GDM1 (cell line): ENCODE data around the gene TTC12.

Source experiments
- DNase-seq: peaks from one replicate; lab custom pipeline; 2025; lab: John Stamatoyannopoulos, UW

Gene TTC12

DNA sequence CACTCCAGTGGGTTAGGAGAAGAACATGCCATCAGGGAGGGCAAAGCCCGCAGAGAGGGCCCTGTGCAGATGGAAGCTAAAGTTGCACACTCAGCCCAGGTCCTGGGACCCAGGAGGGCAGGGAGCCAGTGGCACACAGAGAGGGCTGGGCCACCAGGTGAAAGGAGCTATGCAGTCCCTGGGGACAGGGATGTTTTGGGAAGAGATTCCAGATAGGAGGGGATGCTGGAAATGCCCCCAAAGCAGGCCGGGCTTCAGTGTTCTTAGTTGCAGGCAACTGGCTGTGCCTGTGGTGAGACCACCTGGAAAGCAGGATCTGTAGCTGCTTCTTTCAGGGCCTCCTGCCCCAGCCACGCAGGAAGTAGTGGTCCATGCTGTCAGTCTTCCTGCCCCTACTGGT, 92.8 kb downstream of the TTC12 start:
- DNase-seq: no peak

DNA sequence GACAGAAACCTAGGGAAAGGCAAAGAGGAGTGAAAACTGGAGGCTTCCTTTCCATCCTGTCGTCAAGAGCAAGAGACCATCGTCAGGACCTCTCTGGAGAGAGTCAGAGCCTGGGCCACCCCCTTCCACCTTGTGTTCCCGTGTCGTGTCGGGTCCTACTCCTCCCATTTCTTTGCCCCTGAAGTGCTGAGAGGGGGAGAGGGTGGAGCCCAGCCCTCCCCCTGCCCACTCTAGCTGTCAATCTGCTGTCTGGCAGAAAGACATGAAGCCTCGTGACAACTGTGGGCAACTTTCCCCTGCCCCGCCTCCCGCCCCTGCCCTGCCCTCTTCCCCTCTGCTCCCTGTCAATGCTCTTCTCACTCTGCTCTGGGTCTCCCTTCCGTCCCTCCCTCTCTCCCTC, 93.8 kb downstream of the TTC12 start:
- no peak for DNase-seq

DNA sequence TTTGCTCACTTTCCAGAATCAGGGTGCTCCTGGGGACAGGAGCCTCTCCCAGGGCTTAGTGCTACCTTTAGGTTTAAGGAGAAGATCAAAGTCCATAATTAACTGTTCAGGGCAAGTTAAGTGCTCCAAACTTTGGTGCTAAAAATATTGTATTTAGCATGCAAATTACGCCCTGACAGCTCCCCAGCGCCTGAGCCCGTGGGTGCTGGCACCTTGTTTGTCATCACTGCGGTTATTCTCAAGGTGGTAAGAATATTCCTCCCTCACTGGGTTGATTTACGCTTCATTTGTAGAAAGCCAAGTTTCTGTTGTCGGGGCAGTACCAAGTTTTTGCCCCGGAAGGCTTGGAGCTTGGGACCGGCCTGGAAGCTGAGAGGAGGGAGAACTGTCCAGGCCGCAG, 94.5 kb downstream of the TTC12 start:
- DNase-seq: no peak

DNA sequence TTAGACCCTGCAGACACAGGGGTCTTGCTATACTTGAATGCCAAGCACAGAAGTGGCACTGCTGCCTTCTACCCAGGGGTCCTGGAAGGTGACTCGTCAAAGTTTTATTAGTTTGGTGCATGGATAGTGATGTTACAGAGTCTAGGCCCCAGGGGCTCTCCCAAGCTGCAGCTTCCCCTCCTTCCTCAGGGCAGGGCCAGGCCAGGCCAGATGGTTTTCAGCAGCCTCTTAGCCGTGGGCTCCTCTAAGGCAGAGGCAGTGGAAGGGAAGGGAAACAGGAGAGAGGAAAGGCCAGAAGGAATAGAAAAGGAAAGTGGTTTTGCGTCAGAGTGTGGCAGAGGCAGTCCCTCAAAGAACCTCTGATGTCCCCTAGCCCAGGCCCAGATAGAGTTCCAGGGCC, 95.1 kb downstream of the TTC12 start:
- no peak for DNase-seq

DNA sequence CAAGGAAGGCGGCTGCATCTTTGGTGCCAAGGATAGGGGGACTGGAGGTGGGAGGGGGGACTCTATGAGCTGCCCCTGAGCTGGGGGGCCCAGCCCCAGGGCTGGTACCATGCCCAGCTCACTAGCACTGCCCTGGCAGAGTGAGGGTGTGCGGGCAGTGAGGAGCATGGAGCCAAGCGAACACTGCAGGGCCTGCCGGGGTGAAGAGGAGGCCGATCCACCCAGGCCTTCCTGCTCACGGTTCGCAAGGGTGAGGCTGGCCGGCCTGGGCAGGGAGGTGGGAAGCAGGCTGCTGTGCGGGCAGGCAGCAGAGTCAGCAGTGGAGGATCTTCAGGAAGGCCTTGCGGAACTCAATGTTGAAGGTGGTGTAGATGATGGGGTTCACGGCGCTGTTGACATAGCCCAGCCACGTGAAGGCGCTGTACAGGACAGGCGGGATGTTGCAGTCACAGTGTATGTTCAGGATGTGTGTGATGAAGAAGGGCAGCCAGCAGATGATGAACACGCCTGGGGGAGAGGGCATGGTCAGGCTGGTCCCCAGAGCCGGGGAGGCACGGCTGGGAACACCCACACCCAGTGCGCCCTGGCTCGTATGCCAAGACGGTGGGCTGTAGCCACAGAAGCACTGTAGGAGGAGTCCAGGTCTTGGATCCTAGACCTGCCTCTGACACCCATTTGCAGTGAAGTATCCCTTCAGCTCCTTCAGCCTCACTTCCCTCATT, 96.2 kb downstream of the TTC12 start:
- no peak for DNase-seq

DNA sequence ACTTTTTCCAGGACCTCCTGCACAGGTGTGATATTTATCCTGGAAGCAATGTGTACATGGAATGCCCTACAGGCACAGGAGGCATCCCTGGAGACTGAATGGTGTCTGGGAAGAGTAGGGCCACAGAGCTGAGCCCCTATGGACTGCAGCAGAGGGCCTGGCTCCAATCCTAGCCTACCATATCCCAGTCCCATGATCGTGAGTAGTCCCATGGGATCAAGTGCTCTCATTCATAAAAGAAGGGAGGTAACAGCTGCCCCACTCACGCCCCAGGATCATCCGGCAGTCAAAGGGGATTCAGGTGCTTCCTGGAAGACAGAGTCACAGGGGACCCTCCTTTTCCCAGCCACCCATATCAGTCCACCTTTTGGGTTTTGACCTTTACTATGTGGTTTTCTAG, 97.2 kb downstream of the TTC12 start:
- no peak for DNase-seq

DNA sequence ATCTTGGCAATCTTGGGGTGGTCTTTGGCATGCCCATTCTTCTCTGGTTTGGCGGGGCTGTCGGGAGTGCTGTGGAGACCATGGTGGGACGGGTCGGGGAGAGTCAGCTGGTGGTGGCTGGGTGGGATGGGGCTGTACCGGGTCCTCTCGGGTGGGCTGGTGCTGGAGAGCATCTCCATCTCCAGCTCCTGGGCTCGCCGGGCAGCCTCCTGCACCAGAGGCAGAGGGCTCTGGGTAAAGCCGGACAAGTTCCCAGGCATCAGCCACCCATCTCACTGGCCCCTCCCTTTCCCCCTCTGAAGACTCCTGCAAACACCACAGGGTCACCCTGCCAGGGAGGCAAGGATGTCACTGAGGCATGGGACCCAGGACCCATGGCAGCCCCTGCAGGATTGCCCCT, 98.3 kb downstream of the TTC12 start:
- no peak for DNase-seq

DNA sequence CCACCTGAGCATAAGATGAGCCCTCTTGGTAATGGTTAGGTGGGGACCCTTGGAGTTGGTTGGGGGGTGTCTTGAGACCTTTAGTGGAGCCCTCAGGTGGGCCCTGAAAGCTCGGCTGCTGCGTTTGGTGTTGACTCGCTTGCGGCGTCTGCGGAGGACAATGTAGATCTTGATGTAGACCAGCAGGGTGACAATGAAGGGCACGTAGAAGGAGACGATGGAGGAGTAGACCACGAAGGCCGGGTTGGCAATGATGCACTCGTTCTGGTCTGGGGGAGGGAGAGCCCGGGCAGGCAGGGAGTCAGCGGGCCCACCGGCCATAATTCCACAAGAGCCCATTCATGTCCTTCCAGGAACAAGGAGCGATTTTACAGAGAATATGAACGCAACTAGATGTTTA, 101.0 kb downstream of the TTC12 start:
- no peak for DNase-seq
